ENCODE measurements around the gene PACS2. TPM values are rescaled to one million over a fixed set of nuclear protein-coding genes. Genes with fewer than 3 reads are reported as not detected.

PACS2 gene
- total RNA-seq, 1 experiment from 2014 or later, result 72.5 TPM

- no peak overlapping the region for H4K91ac ChIP-seq (ENCODE audit: insufficient read length, low read depth, low read length)
- H3K14ac ChIP-seq (ENCODE audit: insufficient read depth, low read length), result no peak overlapping the region; the same call in 1 of the 2 replicates
- no peaks in the 10 kb centered on the region; the same call in 1 of the 2 replicates for H3K27me3 Mint-ChIP-seq (ENCODE audit: low read depth)
- no CpG with 5 or more reads among the region's 17 CpGs for WGBS (ENCODE audit: extremely low coverage, insufficient read length, low lambda C conversion rate)
- H2BK15ac ChIP-seq (ENCODE audit: low read depth, low read length), result no peak overlapping the region
- H3K4me3 Mint-ChIP-seq, result no peak overlapping the region
- H2BK12ac ChIP-seq (ENCODE audit: insufficient read length, low read depth, low read length), result no peak overlapping the region
- no peaks in the 10 kb centered on the region for H3K79me1 ChIP-seq (ENCODE audit: insufficient read depth, low read depth, low read length, poor library complexity, severe bottlenecking)
- H3K18ac ChIP-seq (ENCODE audit: insufficient read length, low read depth, low read length), result no peak overlapping the region
- no peaks in the 10 kb centered on the region for H3K23me2 ChIP-seq (ENCODE audit: insufficient read length, low read depth, low read length, poor library complexity, severe bottlenecking)
- no peak overlapping the region for H3K9ac ChIP-seq (ENCODE audit: extremely low read depth, insufficient read length, low read length)
- no peak overlapping the region for H2BK20ac ChIP-seq (ENCODE audit: low read depth, low read length, poor library complexity, severe bottlenecking)
- no peaks in the 10 kb centered on the region for H3K4me1 ChIP-seq (ENCODE audit: insufficient read depth, low read length)
- peaks cover 8 to 19% (median 11%) of the 10 kb centered on the region in 3 experiments for H3K36me3 Mint-ChIP-seq (ENCODE audit: insufficient read depth in 1 of 3, low read depth in 3 of 3)
- no peak overlapping the region for H2BK120ac ChIP-seq (ENCODE audit: low read depth, low read length, poor library complexity, severe bottlenecking)
- no peak overlapping the region for H4K5ac ChIP-seq (ENCODE audit: insufficient read length, low read depth, low read length)
- H3K23ac ChIP-seq (ENCODE audit: insufficient read length, low read depth, low read length), result no peak overlapping the region
- H3K27ac Mint-ChIP-seq, result no peak overlapping the region; a peak in 1 of 7 replicates
- no peaks in the 10 kb centered on the region for H3K27me3 ChIP-seq (ENCODE audit: insufficient read depth, low read length)
- H3K4ac ChIP-seq (ENCODE audit: low read depth, low read length), result no peak overlapping the region; the same call in 1 of the 2 replicates
- no peaks in the 10 kb centered on the region for H3K79me2 ChIP-seq (ENCODE audit: insufficient read depth, low read length)
- peaks cover 7 to 14% of the 10 kb centered on the region in 2 experiments for H3K4me1 Mint-ChIP-seq
- H4K8ac ChIP-seq (replicated peaks; ENCODE audit: insufficient read length, low read depth, low read length), result no peak overlapping the region
- no peak overlapping the region for H2AFZ ChIP-seq (ENCODE audit: low read length)
- no peak overlapping the region for H3T11ph ChIP-seq (ENCODE audit: low read length)
- H3K4me2 ChIP-seq (ENCODE audit: insufficient read depth, insufficient read length, low read length), result no peak overlapping the region
- no peak overlapping the region for H3K56ac ChIP-seq (ENCODE audit: insufficient read length, low read depth, low read length)
- H2AK5ac ChIP-seq (ENCODE audit: insufficient read length, low read length), result no peak overlapping the region
- H2BK5ac ChIP-seq (ENCODE audit: insufficient read length, low read length), result no peak overlapping the region
- no peak for DNase-seq
- no peaks in the 10 kb centered on the region for H3K9me3 Mint-ChIP-seq
- H4K20me1 ChIP-seq (ENCODE audit: control insufficient read depth, insufficient read depth, insufficient read length), result peaks cover 4% of the 10 kb centered on the region
- no peak overlapping the region for H3K27ac ChIP-seq (ENCODE audit: insufficient read length, low read depth, low read length)
- TF ChIP-seq, protein P1, sequence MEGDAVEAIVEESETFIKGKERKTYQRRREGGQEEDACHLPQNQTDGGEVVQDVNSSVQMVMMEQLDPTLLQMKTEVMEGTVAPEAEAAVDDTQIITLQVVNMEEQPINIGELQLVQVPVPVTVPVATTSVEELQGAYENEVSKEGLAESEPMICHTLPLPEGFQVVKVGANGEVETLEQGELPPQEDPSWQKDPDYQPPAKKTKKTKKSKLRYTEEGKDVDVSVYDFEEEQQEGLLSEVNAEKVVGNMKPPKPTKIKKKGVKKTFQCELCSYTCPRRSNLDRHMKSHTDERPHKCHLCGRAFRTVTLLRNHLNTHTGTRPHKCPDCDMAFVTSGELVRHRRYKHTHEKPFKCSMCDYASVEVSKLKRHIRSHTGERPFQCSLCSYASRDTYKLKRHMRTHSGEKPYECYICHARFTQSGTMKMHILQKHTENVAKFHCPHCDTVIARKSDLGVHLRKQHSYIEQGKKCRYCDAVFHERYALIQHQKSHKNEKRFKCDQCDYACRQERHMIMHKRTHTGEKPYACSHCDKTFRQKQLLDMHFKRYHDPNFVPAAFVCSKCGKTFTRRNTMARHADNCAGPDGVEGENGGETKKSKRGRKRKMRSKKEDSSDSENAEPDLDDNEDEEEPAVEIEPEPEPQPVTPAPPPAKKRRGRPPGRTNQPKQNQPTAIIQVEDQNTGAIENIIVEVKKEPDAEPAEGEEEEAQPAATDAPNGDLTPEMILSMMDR (conservative IDR thresholded peaks at IDR 0.05), result no peak
- no peaks in the 10 kb centered on the region for H3K9me3 ChIP-seq (ENCODE audit: control insufficient read depth, low read depth, low read length)
Measured at GRCh38 chr14:105357626-105358025, 43.1 kb downstream of the PACS2 start.
